GM18907 (cell line): ENCODE measurements around the gene SAMM50.

Experiments used
- ATAC-seq: cut with Tn5 transposase; IDR thresholded peaks from one replicate; pipeline ENCODE4 v1.9.1; 2021; ENCODE audit warnings: mild to moderate bottlenecking, moderate library complexity; ENCODE audit not compliant: unreplicated experiment

The SAMM50 gene

DNA sequence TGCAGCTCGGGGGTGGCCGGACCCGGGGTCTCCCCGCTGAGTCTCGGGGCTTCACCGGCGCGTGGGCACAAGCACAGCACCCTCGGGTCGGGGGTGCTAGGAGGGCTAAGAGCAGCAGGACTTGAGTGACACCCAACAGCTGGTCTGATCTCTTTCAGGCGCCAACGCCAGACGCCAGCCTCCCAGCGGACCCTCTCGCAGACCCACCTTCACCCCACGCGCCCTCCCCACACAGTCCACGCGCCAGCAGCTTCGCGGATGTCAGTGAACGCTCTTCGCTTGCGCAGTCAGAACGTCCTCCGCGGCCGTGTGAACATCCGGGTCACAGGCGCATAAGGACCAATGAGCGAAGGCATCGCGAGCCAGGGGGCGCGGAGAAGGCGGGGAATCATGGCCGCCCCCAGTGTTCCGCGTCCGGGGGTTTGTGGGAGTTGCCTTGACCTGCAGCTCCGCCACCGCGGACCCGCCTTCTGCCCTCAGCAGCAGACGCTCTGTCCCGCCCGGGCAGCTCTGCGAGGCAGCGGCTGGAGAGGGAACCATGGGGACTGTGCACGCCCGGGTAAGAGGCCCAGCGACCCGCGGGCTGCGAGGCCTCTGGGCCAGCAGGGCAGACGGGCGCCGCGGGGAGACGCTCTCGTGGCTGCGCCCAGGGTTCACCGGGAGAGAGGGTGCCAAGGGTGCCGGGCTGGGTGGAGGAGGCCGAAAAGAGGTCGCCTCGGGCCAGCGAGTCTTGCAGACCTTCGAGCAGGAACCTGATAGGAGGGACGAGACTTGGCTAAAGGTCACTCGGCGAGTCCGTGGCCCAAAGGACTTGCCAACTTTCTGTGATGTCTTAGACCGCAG, at the start of gene SAMM50:
Gene SAMM50 (plus strand): TSS at position 403 of the 843 bp plus-strand sequence. CDS start 136 bp downstream, at position 539.
- ATAC-seq: peak; percentile 91

DNA sequence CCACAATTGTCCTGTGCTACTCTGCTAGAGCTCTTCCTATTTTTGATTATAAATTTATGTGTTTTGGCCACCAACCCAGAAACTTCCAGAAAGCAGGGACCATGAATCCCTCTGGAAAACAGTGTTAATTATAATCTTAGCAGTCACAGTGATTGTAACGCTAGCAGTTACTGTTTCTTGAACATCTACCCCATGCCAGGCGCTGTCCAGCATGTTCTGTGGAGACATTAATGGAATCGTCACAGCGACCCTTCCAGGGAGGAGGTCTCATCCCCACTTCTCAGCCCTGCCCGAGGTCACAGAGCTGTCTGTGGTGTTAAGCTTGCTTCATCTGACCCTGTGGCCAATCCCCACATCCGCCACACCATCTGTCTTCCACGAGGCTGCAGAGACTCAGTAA, 49.6 kb upstream of the SAMM50 start:
- ATAC-seq: no peak

DNA sequence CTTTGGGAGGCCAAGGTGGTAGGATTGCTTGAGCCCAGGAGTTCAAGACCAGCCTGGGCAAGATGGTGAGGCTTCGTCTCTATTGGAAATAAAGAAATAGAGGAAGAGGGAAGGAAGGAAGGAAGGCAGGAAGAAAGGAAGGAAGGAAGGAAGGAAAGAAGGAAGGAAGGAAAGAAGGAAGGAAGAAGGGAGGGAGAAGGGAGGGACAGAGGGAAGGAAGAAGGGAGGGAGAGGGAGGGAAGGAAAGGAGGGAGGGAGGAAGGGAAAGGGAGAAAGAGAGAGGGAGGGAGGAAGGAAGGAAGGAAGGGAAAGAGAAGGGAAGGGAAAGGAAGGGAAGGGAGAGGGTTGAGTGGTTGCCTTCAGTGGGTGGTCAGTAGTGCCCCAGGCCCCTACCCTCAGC, 45.5 kb upstream of the SAMM50 start:
- ATAC-seq: no peak

DNA sequence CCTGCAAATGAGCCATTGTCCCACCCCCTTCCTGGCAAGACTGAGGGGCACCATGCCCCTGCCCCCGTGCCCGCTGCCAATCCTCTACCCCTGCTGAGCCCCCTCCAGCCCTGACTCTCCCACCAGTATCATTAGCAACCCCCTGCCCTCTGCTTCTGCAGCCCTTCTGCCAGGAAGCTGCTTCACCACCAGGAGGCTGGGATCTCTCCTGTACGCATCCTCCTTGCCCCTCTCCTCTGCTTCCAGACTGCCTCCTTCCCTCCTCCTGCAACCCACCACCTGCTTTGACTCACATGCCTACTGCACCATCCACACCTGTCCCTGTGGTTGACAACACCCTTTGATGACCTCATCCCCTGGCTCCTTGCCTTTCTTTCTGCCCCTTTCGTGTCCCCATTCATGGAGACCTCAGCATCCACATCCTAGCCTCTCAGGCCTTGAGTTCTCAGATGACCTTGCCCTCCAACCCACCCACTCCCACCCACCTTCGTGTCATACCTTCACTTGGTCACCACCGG, 45.0 kb upstream of the SAMM50 start:
- ATAC-seq: no peak

DNA sequence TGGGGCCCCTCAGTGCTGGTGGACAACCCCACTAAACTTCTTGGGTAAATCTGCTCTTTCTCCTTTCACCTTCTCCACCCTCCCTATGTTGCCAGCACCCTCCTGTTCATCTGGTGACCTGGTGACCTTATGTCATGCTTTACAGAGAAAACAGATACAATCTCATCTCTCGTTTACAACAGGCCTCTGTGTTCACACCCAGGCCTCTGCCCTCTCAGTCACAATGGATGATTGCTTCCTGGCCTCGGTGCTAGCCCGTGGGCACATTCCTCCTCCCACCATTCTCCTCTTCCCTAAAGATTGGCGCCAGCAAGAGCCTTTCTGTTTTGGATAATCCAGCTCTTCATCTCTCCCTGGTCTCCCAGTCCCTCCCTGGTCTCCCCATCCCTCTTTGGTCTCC, 43.9 kb upstream of the SAMM50 start:
- no peak for ATAC-seq

DNA sequence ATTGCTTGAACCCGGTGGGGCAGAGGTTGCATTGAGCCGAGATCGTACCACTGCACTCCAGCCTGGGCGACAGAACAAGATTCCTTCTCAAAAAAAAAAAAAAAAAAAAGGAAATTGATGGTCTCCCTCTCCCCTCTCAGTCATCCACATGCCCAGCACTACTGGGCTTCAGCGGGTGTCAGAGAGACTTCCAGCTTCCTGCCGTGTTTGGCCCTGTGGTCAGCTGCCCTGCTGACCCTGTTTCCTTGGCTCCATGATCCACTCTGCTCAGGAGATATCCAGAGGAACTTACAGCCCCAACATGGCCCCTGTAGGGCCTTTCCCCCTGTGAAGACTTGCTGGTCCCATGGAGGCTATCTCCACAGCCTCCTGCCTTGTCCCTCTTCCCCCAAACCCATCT, 37.7 kb upstream of the SAMM50 start:
- no peak for ATAC-seq

DNA sequence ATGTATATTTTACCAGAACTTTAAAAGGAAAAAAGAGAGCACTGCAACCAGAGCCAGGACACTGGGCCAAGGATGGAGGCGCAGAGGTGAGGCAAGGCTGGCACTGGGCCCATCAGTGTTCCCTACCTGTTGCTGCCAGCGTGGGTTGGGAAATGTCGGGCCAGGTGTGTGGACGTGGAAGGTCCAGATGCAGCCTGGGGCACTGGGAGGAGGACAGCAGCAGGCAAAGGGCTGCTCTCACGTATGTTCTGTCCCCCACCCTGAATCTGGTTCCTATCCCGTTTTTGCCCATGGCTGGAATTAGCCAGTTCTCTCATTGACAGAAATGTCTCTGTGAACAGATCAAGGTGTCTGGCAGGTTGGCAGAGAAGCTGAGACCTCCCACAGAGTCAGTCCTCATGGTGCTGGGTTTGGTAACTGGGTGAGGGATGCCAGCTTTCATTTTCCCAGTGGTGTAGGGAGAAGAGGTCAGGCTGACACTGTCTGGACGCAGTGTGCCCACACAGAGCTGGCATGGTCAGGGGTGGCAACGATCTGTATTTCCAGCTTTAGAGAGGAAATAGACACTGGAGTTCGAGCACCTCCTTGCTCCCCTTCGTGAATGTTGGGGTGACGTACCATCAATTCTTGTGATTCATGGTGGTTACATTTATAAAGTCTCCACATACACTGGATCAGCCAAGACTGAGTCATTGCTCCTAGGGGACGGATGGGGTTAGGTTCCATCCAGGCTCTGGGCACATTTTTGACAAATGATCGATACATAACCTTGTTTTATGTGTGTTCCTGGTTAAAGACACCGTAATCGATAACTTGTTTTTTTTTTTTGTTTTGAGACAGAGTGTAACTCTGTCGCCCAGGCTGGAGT, 35.9 kb upstream of the SAMM50 start:
- ATAC-seq: no peak

DNA sequence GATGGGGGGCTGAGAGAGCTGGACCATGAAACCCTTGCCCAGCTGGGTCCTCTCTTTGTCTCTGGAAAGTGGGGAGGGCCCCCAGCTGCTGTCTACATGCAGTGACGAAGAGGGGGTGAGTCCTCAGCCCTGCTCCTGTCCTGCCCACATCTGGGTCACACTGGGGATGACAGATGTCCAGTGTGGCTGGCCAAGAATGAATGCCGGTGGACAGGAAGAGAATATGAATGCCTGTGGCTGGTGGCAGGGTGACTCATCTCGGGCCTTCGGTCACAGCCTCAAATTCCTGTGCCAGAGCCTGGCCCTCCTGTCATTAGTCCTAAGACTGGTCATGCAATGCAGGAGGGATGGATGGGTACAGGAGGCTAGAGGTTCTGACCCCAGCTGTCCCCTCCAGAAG, 33.9 kb upstream of the SAMM50 start:
- ATAC-seq: no peak

DNA sequence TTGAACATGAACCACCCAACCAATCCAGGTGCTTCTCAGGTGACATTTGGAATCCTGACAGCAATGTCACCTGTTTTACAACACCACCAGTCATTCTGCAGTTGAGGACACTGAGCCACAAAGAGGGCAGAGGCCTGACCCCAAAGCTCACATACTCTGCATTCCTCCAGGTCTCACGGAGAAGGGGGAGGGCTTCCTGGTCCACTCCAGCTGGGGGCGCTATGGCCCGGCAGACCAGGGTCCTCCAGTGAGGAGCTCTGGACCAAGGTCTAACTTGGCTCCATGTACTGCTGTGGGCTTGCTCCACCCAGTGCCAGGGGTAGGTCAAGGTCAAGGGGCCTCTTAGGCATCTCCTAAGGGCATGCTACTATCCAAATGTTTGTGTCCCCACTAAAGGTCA, 33.1 kb upstream of the SAMM50 start:
- no peak for ATAC-seq

DNA sequence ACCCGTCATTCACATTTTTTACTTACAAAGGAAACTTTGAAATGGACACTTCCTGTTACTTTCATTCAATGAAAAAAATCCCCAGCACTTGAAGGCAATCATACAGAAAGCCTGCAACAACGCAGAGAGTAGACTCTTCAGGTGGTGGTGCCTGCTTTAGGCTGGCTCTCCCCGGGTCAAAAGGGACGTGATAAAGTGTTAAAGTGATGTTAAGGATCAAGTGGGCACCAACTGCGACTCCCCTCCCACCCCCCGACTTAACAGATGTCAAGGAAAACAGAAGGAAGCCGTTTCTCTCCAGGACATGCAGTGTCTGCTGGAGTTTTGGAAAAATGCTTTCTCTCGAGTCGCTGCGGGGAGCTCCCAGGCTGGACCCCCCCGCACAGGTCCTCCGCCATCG, 32.1 kb upstream of the SAMM50 start:
- ATAC-seq: no peak

DNA sequence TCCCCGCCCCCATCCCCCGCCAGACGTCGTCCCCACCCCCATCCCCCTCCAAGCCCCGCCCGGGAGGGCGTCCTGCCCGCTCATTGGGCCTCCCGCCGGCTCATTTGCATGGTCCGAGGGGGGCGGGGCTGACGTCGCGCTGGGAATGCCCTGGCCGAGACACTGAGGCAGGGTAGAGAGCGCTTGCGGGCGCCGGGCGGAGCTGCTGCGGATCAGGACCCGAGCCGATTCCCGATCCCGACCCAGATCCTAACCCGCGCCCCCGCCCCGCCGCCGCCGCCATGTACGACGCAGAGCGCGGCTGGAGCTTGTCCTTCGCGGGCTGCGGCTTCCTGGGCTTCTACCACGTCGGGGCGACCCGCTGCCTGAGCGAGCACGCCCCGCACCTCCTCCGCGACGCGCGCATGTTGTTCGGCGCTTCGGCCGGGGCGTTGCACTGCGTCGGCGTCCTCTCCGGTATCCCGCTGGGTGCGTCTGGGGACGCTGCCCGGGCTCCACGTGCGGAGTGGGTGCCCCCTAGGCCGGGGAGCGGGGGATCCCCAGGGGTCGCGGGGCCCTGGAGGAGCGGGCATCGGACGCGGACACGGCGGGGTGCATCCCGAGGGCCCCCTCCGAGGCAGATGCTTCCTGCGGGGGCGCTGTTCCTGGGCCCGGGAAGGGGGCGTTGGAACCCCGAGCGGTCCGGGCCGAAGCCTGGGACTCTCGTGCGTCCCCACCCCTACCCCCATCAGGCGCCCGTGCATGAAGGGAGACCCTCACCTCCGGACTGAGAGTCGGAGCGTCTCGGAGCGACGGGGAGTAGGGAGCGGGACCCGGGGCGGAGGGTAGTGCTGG, 31.4 kb upstream of the SAMM50 start, which contains the start of gene PNPLA3:
Gene PNPLA3 (plus strand): TSS at position 175 of the 834 bp plus-strand sequence. CDS start 107 bp downstream, at position 282.
- no peak for ATAC-seq

DNA sequence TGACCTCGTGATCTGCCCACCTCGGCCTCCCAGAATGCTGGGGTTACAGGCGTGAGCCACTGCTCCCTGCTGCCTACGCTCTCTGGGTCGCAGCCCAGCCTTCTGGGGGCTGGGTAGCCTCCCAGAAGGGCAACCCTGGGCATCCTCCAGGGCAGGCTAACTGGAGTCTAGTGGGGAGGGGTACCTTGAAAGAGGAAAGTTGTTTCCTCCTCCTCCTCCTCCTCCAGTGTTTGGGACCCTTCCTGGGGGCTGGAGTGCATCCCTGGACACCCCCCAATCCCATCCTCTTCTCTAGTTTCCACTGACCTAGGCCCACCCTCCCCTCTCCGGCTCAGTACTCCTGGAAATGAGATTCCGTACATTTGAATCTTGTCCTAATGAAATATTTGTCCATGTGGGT, 30.4 kb upstream of the SAMM50 start:
- no peak for ATAC-seq

DNA sequence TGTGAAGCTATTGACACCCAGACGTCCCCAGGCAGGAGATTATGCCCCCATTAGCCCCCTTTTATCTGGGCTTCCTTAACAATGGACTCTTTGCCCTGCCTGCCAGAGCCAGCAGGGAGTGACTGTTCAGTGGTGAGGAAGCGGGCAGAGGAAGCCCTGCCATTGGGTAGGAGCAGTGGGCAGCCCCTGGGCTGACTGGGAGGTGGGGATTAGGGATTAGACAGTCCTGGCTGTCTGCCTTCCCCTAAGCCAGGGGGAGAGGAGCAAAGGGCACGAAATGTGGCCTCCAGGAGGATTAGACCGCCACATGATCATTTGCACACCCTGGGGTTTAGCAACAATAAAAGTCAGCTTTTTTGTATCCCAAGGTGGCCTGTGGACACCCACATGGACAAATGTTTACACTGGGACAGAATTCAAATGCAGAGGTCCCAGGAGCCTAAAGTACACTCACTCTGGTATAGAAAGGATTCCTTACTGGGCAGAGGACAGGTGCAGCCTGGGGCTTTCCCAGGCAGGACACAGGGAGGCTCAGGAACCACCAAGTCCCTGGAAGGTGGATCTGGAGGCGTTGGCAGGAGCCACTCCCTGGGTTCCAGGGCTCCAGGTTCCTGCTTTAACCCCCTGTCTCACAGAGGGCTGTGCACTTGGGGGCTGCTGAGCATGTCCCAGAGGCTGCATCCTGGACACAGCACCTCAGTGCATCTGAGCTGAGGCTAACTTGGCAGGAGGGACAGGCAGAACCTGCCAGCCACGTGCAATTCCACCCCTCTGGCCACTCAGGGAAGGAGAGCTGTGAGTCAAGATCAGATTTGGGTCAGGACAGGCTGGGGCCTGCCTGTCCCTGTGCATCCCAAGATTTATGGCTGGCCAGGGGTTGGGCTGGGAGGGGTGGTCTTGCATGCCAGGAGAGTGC, 29.6 kb upstream of the SAMM50 start:
- no peak for ATAC-seq

DNA sequence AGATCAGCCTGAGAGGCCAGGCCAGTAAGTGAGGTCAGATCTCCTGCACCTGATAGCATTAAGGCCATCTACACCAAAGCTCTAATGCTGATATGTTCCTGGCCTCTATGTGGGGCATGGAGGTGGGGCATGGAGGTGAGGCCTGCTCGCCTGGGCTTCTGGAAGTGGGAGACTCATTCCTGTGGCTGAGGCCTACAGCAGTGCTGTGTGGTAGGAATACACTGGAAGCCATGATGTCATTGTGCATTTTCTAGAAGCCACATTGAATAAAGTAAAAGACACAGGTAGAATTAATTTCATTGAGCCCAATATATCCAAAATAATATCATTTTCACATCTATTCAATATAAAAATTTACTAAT, 28.9 kb upstream of the SAMM50 start:
- no peak for ATAC-seq

DNA sequence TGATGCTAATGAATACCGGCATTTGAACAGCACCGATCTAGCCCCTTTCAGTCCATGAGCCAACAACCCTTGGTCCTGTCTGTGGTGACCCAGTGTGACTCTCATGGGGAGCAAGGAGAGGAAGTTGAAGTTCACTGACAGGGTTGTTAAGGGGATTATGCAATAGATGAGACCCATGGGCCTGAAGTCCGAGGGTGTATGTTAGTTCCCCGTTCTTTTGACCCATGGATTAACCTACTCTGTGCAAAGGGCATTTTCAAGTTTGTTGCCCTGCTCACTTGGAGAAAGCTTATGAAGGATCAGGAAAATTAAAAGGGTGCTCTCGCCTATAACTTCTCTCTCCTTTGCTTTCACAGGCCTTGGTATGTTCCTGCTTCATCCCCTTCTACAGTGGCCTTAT, 26.8 kb upstream of the SAMM50 start:
- ATAC-seq: no peak

DNA sequence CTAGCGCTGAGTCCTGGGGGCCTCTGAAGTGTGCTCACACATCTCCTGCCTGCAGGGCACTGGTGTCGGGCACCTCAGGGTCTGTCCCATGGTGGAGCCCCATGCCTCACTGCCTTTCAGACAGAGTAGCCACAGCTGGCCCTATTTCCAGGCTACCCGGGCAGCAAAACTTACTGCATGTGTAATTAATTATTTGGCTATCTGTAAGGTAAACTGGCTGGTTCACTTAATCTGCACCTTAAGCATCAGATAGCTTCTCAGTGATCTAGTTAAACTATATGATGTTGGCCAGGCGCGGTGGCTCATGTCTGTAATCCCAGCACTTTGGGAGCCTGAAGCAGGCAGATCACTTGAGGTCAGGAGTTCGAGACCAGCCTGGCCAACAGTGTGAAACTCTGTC, 26.3 kb upstream of the SAMM50 start:
- no peak for ATAC-seq

DNA sequence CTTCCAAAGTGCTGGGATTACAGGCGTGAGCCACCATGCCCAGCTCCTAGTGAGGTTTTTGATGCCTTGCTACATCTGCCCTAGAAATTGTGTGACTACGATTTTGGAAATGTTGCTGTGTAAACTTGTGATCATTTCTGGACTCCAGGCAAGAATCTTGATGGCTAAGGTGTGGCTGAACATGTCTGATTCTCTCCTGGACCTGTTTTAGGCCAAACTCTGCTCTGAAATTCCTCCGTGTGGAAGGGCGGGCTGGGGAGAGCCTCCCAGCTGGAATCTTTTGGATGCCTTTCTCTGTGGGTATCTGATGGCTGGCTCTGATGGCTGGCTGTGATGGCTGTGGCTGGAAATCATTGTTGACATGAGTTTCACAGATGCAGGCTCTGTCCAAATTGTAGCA, 23.5 kb upstream of the SAMM50 start:
- no peak for ATAC-seq

DNA sequence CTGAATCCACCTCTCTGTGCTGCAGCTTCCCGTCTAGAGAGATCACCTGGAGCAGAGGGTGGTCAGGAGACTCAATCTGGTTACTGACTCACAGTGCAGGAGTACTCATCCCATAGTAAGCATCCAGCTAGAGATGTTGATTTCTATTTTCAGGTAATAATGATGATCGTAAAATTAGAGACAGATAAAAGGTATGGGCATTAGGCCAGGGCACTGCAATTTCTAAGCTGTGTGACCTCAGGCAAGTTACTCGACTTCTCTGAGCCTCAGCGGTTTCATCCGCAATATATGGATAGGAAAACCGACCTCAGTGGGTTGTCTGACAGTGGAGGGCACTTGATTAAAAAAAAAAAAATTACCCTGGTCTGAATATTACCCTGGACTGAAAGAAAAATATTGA, 13.8 kb upstream of the SAMM50 start:
- no peak for ATAC-seq

DNA sequence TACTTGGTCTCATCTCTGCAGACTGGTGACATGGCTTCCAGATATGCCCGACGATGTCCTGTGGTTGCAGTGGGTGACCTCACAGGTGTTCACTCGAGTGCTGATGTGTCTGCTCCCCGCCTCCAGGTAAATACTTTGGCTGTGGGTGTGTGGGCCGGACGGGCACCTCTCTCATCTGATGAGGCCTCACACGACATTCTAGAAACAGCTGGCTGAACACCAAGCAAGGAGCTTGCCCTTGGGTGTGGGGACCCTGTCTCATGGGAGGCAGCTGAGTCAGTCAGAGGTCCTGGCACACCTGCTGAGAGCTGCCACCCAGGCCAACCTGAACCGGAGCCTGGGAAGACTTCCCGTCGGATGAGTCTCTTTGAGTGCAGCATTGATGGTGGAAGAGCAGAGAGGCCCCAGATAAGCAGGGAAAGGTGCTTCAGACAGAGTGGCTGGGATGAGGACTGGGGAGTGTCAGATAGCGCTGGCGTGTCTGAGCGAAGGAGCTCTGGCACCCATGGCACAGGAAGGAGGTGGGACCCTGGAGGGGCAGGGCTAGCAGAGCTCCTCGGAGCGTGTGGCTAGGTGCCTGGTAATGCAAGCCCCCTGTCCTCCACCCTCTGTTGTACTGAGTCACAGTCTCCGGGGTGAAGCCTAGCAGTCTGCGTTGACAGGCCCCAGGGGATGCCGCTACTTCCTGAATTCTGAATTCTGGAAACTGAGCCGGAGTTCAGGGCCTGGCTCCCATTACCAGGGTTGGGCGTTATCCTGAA, 10.4 kb upstream of the SAMM50 start:
- no peak for ATAC-seq
